ENCODE measurements around the gene MAPK13. TPM values are rescaled to one million over a fixed set of nuclear protein-coding genes. Genes with fewer than 3 reads are reported as not detected.

The MAPK13 gene
- total and polyA plus RNA-seq, 7 experiments from 2014 or later = 27.0 to 53.1 (median 34.2) TPM

DNA sequence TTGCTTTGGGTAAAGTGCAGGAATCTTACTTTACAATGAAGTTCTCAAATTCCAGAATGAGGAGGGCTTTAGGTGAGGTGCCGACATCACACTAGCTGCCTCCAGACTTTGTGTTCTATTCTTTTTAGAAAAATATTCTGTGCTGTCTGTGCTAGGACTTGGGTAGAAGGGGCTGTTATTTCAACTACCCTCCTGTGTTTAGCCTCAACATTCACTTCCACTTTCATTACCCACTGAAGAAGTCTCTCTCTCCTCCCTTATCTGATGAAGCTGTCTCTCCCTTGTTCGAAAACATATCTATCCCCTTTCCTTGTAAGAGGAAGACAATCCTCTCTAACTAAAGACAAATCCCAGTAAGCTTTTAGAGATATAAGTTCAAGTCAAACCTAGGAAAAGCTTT, 41.3 kb downstream of the MAPK13 start:
- peak overlapping the region in 2 of 9 donors; percentile 3 to 41 for H3K27ac Mint-ChIP-seq
- POLR2A ChIA-PET = interaction anchor here (0.6 to 1.0 kb wide), 4 partner anchors 10 to 40 kb away, joined by 3 to 8 read pairs (median 4); no protein-coding TSS in a partner anchor
- H3K36me3 ChIP-seq (ENCODE audit: control insufficient read depth in 2 of 3, insufficient read depth in 3 of 3, low read length in 3 of 3) = no peaks in the 10 kb centered on the region
- H3K4me1 Mint-ChIP-seq = peaks cover 7 to 30% (median 10%) of the 10 kb centered on the region in 7 donors
- no peak overlapping the region for H3K27ac ChIP-seq (ENCODE audit: low read depth, low read length)
- peaks cover 0 to 8% (median 2%) of the 10 kb centered on the region in 11 donors for H3K9me3 Mint-ChIP-seq
- H3K4me3 Mint-ChIP-seq = peak overlapping the region in 1 of 10 donors; percentile 43
- DNase-seq = no peak
- no peaks in the 10 kb centered on the region for H3K27me3 ChIP-seq (ENCODE audit: control insufficient read depth in 2 of 2, insufficient read depth in 2 of 2, low read length in 2 of 2)
- H3K4me1 ChIP-seq (ENCODE audit: control insufficient read depth in 2 of 2, insufficient read depth in 2 of 2, low read length in 2 of 2) = no peaks in the 10 kb centered on the region
- H3K36me3 Mint-ChIP-seq = peaks cover 0 to 36% (median 21%) of the 10 kb centered on the region in 5 donors
- H3K9me3 ChIP-seq (ENCODE audit: control insufficient read depth in 2 of 3, low read length in 3 of 3) = no peaks in the 10 kb centered on the region
- H3K4me3 ChIP-seq (ENCODE audit: low read length) = no peak overlapping the region
- peaks cover 0 to 4% (median 0%) of the 10 kb centered on the region in 5 donors for H3K27me3 Mint-ChIP-seq
- no peak for ATAC-seq
- CTCF ChIA-PET = no interaction called here
- intact Hi-C loops (cut with micrococcal nuclease) = no loop called here

DNA sequence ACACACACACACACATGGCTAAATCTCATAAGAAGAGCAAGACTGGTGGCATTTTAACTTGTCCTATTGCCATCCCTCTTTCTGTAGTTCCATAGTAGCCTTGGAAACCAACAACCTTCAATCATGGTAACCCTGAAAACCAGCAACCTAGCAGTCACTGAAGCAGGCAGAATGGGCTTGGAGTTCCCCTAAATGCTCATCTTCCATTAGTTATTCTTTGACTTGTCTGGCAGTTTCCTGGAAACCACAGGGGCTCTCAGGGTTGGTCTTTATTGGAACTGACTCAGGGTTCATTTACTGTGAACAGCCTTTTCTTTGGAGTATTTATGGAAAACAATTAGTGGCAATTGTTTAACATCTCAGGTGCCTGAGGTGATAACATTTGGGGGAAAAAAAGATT, 46.9 kb downstream of the MAPK13 start:
- Mint-ChIP-seq H3K27ac (no peak overlapping the region), H3K27me3 (peaks cover 0 to 2% (median 0%) of the 10 kb centered on the region in 5 donors), H3K4me1 (peaks cover 0 to 16% (median 0%) of the 10 kb centered on the region in 7 donors), H3K36me3 (peaks cover 6 to 51% (median 37%) of the 10 kb centered on the region in 5 donors), H3K9me3 (peaks cover 0 to 44% (median 18%) of the 10 kb centered on the region in 11 donors), H3K4me3 (no peak overlapping the region)
- Histone ChIP-seq H3K4me1 (ENCODE audit: control insufficient read depth in 2 of 2, insufficient read depth in 2 of 2, low read length in 2 of 2) (no peaks in the 10 kb centered on the region), H3K4me3 (ENCODE audit: low read length) (no peak overlapping the region), H3K27me3 (ENCODE audit: control insufficient read depth in 2 of 2, insufficient read depth in 2 of 2, low read length in 2 of 2) (no peaks in the 10 kb centered on the region), H3K27ac (ENCODE audit: low read depth, low read length) (no peak overlapping the region), H3K36me3 (ENCODE audit: control insufficient read depth in 2 of 3, insufficient read depth in 3 of 3, low read length in 3 of 3) (peaks cover 0 to 3% (median 0%) of the 10 kb centered on the region in 3 experiments), H3K9me3 (ENCODE audit: control insufficient read depth in 2 of 3, low read length in 3 of 3) (peaks cover 0 to 7% (median 0%) of the 10 kb centered on the region in 3 experiments)
- ChIA-PET POLR2A (no interaction called here), CTCF (no interaction called here)
- intact Hi-C loops (cut with micrococcal nuclease) = no loop called here
- ATAC-seq = no peak
- no peak for DNase-seq

DNA sequence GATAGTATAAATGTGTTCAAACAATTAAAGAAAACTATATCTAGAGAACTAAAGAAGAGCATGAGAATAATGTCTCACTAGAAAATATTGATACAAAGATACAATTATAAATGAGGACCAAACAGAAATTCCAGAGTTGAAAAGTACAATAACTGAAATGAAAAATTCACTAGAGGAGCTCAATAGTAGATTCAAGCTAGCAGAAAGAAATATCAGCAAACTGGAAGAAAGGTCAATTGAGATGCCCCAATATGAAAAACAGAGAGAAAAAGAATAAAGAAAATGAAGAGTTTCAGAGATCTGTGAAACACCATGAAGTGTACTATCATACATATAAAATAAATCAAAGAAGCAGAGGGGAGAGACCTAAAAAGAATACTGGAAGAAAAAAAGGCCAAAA, 48.2 kb downstream of the MAPK13 start:
- POLR2A ChIA-PET = no interaction called here
- H3K27me3 Mint-ChIP-seq = peaks cover 0 to 7% (median 0%) of the 10 kb centered on the region in 5 donors
- H3K27ac Mint-ChIP-seq = no peak overlapping the region
- intact Hi-C loops (cut with micrococcal nuclease) = no loop called here
- Histone ChIP-seq H3K27me3 (ENCODE audit: control insufficient read depth in 2 of 2, insufficient read depth in 2 of 2, low read length in 2 of 2) (no peaks in the 10 kb centered on the region), H3K4me1 (ENCODE audit: control insufficient read depth in 2 of 2, insufficient read depth in 2 of 2, low read length in 2 of 2) (no peaks in the 10 kb centered on the region), H3K9me3 (ENCODE audit: control insufficient read depth in 2 of 3, low read length in 3 of 3) (peaks cover 0 to 7% (median 0%) of the 10 kb centered on the region in 3 experiments), H3K36me3 (ENCODE audit: control insufficient read depth in 2 of 3, insufficient read depth in 3 of 3, low read length in 3 of 3) (peaks cover 0 to 3% (median 0%) of the 10 kb centered on the region in 3 experiments), H3K4me3 (ENCODE audit: low read length) (no peak overlapping the region), H3K27ac (ENCODE audit: low read depth, low read length) (no peak overlapping the region)
- H3K4me3 Mint-ChIP-seq = no peak overlapping the region
- peaks cover 13 to 52% (median 43%) of the 10 kb centered on the region in 5 donors for H3K36me3 Mint-ChIP-seq
- DNase-seq = no peak
- CTCF ChIA-PET = interaction anchor here (0.6 kb wide), 1 partner anchor 317 kb away, joined by 3 read pairs; no protein-coding TSS in a partner anchor
- peaks cover 0 to 9% (median 0%) of the 10 kb centered on the region in 7 donors for H3K4me1 Mint-ChIP-seq
- no peak for ATAC-seq
- H3K9me3 Mint-ChIP-seq = peaks cover 0 to 58% (median 23%) of the 10 kb centered on the region in 11 donors

DNA sequence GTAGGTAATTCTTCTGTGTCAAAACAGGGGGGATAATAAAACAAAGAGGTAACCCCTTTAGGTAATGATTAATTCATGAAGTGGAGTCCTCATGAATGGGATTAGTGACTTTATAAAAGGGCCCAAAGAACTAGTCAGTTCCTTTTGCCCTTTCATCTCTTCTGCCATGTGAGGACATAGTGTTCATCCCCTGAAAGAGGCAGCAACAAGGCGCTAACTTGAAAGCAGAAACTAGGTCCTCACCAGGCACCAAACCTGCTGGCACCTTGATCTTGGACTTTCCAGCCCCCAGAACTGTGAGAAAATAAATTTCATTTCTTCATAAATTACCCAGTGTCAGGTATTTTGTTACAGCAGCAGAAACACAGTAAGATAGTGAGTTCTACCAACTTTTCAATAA, 49.8 kb downstream of the MAPK13 start:
- no peak overlapping the region for H3K27ac ChIP-seq (ENCODE audit: low read depth, low read length)
- no peaks in the 10 kb centered on the region for H3K27me3 ChIP-seq (ENCODE audit: control insufficient read depth in 2 of 2, insufficient read depth in 2 of 2, low read length in 2 of 2)
- H3K4me1 ChIP-seq (ENCODE audit: control insufficient read depth in 2 of 2, insufficient read depth in 2 of 2, low read length in 2 of 2) = no peaks in the 10 kb centered on the region
- H3K36me3 Mint-ChIP-seq = peaks cover 13 to 51% (median 43%) of the 10 kb centered on the region in 5 donors
- H3K4me1 Mint-ChIP-seq = peaks cover 0 to 9% (median 0%) of the 10 kb centered on the region in 7 donors
- peaks cover 0 to 7% (median 0%) of the 10 kb centered on the region in 5 donors for H3K27me3 Mint-ChIP-seq
- intact Hi-C loops (cut with micrococcal nuclease) = no loop called here
- POLR2A ChIA-PET = no interaction called here
- H3K4me3 ChIP-seq (ENCODE audit: low read length) = no peak overlapping the region
- H3K9me3 Mint-ChIP-seq = peaks cover 0 to 58% (median 23%) of the 10 kb centered on the region in 11 donors
- CTCF ChIA-PET = no interaction called here
- ATAC-seq (no peak), DNase-seq (no peak)
- H3K4me3 Mint-ChIP-seq = no peak overlapping the region
- H3K9me3 ChIP-seq (ENCODE audit: control insufficient read depth in 2 of 3, low read length in 3 of 3) = peaks cover 0 to 7% (median 0%) of the 10 kb centered on the region in 3 experiments
- H3K27ac Mint-ChIP-seq = no peak overlapping the region
- H3K36me3 ChIP-seq (ENCODE audit: control insufficient read depth in 2 of 3, insufficient read depth in 3 of 3, low read length in 3 of 3) = peaks cover 0 to 3% (median 0%) of the 10 kb centered on the region in 3 experiments

DNA sequence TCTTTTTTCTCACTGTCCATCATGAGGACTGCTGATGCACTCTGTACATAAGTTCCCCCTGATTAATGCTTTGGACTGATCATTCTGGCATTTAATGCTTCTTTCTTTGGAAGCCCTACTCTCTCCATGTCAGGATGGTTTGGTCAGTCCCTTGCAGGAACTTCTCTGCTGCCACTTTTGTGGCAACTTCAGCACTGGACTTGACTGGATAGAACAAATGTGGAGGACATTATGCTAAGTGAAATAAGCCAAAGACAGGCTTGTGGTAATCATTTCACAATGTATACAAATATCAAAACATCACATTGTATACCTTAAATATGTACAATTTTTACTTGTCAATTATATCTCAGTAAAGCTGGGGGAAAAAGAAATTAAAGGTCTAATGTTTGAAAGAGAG, 54.0 kb downstream of the MAPK13 start:
- H3K4me1 ChIP-seq (ENCODE audit: control insufficient read depth in 2 of 2, insufficient read depth in 2 of 2, low read length in 2 of 2) = no peaks in the 10 kb centered on the region
- H3K27me3 Mint-ChIP-seq = peaks cover 0 to 5% (median 0%) of the 10 kb centered on the region in 5 donors
- CTCF ChIA-PET = no interaction called here

DNA sequence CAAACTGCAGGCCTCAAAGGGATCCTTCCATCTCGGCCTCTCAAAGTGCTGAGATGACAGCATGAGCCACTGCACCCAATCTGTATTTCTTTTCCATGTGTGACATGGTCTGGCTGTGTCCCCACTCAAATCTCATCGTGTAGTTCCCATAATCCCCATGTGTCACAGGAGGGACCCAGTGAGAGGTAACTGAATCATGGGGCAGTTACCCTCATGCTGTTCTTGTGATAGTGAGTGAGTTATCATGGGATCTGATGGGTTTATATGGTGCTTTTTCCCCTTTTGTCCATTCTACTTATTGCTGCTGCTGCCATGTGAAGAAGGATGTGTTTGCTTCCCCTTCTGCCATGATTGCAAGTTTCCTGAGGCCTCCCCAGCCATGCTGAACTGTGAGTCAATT, 55.9 kb downstream of the MAPK13 start:
- Histone ChIP-seq H3K27ac (ENCODE audit: low read depth, low read length) (no peak overlapping the region), H3K4me1 (ENCODE audit: control insufficient read depth in 2 of 2, insufficient read depth in 2 of 2, low read length in 2 of 2) (no peaks in the 10 kb centered on the region), H3K9me3 (ENCODE audit: control insufficient read depth in 2 of 3, low read length in 3 of 3) (no peaks in the 10 kb centered on the region), H3K27me3 (ENCODE audit: control insufficient read depth in 2 of 2, insufficient read depth in 2 of 2, low read length in 2 of 2) (no peaks in the 10 kb centered on the region), H3K4me3 (ENCODE audit: low read length) (no peak overlapping the region), H3K36me3 (ENCODE audit: control insufficient read depth in 2 of 3, insufficient read depth in 3 of 3, low read length in 3 of 3) (no peaks in the 10 kb centered on the region)
- Mint-ChIP-seq H3K27me3 (peaks cover 0 to 5% (median 0%) of the 10 kb centered on the region in 5 donors), H3K9me3 (peaks cover 0 to 21% (median 2%) of the 10 kb centered on the region in 11 donors), H3K36me3 (peaks cover 6 to 19% (median 7%) of the 10 kb centered on the region in 5 donors), H3K4me1 (no peaks in the 10 kb centered on the region), H3K4me3 (no peak overlapping the region), H3K27ac (no peak overlapping the region)
- DNase-seq (no peak), ATAC-seq (no peak)
- intact Hi-C loops (cut with micrococcal nuclease) = no loop called here
- CTCF ChIA-PET = no interaction called here
- POLR2A ChIA-PET = no interaction called here

More for the DNA sequence above, 54.0 kb downstream of the MAPK13 start:
- intact Hi-C loops (cut with micrococcal nuclease) = no loop called here
- DNase-seq = no peak
- peaks cover 0 to 2% (median 0%) of the 10 kb centered on the region in 3 experiments for H3K36me3 ChIP-seq (ENCODE audit: control insufficient read depth in 2 of 3, insufficient read depth in 3 of 3, low read length in 3 of 3)
- ATAC-seq = no peak
- H3K36me3 Mint-ChIP-seq = peaks cover 7 to 24% (median 15%) of the 10 kb centered on the region in 5 donors
- no peaks in the 10 kb centered on the region for H3K27me3 ChIP-seq (ENCODE audit: control insufficient read depth in 2 of 2, insufficient read depth in 2 of 2, low read length in 2 of 2)
- H3K4me3 Mint-ChIP-seq = no peak overlapping the region
- no peaks in the 10 kb centered on the region for H3K4me1 Mint-ChIP-seq
- H3K9me3 Mint-ChIP-seq = peaks cover 0 to 32% (median 5%) of the 10 kb centered on the region in 11 donors
- H3K27ac ChIP-seq (ENCODE audit: low read depth, low read length) = no peak overlapping the region
- POLR2A ChIA-PET = no interaction called here
- H3K9me3 ChIP-seq (ENCODE audit: control insufficient read depth in 2 of 3, low read length in 3 of 3) = peaks cover 0 to 4% (median 0%) of the 10 kb centered on the region in 3 experiments
- no peak overlapping the region for H3K27ac Mint-ChIP-seq
- H3K4me3 ChIP-seq (ENCODE audit: low read length) = no peak overlapping the region

DNA sequence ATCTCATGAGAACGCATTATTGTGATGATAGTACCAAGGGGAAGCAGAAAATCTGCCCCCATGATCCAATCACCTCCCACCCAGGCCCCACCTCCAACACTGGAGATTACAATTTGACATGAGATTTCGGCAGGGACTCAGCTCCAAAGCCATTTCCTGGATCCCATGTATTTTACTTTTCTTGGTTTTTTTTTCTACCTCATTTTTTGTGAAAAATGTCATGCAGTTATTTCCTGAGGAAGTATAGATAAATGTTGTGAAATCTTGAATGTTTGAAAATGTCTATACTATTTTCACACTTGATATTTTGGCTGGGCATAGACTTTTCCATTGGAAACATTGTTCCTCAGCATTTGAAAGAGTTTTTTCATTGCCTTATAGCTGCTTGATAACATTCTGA, 57.1 kb downstream of the MAPK13 start:
- peaks cover 0 to 11% (median 0%) of the 10 kb centered on the region in 5 donors for H3K27me3 Mint-ChIP-seq
- CTCF ChIA-PET = no interaction called here
- Histone ChIP-seq H3K4me3 (ENCODE audit: low read length) (no peak overlapping the region), H3K27ac (ENCODE audit: low read depth, low read length) (no peak overlapping the region), H3K36me3 (ENCODE audit: control insufficient read depth in 2 of 3, insufficient read depth in 3 of 3, low read length in 3 of 3) (no peaks in the 10 kb centered on the region), H3K27me3 (ENCODE audit: control insufficient read depth in 2 of 2, insufficient read depth in 2 of 2, low read length in 2 of 2) (no peaks in the 10 kb centered on the region), H3K9me3 (ENCODE audit: control insufficient read depth in 2 of 3, low read length in 3 of 3) (no peaks in the 10 kb centered on the region), H3K4me1 (ENCODE audit: control insufficient read depth in 2 of 2, insufficient read depth in 2 of 2, low read length in 2 of 2) (no peaks in the 10 kb centered on the region)
- H3K36me3 Mint-ChIP-seq = peaks cover 4 to 15% (median 5%) of the 10 kb centered on the region in 5 donors
- intact Hi-C loops (cut with micrococcal nuclease) = no loop called here
- peaks cover 0 to 11% (median 2%) of the 10 kb centered on the region in 11 donors for H3K9me3 Mint-ChIP-seq
- H3K4me1 Mint-ChIP-seq = no peaks in the 10 kb centered on the region
- ATAC-seq (no peak), DNase-seq (no peak)
- no peak overlapping the region for H3K27ac Mint-ChIP-seq
- no peak overlapping the region for H3K4me3 Mint-ChIP-seq
- POLR2A ChIA-PET = no interaction called here

Measured in naive thymus-derived CD4-positive, alpha-beta T cell (primary cell).